H1 (cell line): ENCODE measurements around the gene DEDD2. TPM values are rescaled to one million over a fixed set of nuclear protein-coding genes. Genes with fewer than 3 reads are reported as not detected.

ENCODE experiments used
- CTCF ChIA-PET: fragments of 300-600 bp; sonication (Branson Sonifier 250); formaldehyde crosslinking; loops from one replicate; lab custom pipeline; 2021; ENCODE audit not compliant: partially characterized antibody; lab: Charles Lee
- POLR2A ChIA-PET: fragments of 300-600 bp; sonication (Branson Sonifier 250); formaldehyde crosslinking; loops from one replicate; lab custom pipeline; 2021; ENCODE audit warnings: inconsistent platforms; ENCODE audit not compliant: partially characterized antibody; lab: Charles Lee
- DNase-seq, 2 experiments: peaks; one replicate each; pipeline versions ENCODE4 v3.0.0 to v3.0.0-alpha.2; 2010 to 2022; ENCODE audit warnings: low spot score in 2 of 2, low read depth in 1 of 2, mixed read lengths in 1 of 2
- FAIRE-seq: peaks from 2 replicates; lab custom pipeline; 2011; peaks lifted over from hg19 to GRCh38; lab: Jason Lieb, UNC
- H2AFZ ChIP-seq: 2 replicates; pipeline ENCODE4 v1.8.1; 2012; ENCODE audit warnings: low read length, inconsistent platforms
- H2AK5ac ChIP-seq: 2 replicates; pipeline ENCODE4 v1.6.1; 2013; ENCODE audit warnings: low read depth, low read length
- H2BK120ac ChIP-seq: replicated peaks from 2 replicates; pipeline ENCODE3; 2013; ENCODE audit warnings: low read depth, low read length, inconsistent platforms
- H2BK12ac ChIP-seq: 2 replicates; pipeline ENCODE4 v1.6.1; 2013; ENCODE audit warnings: low read depth, low read length
- H2BK15ac ChIP-seq: 2 replicates; pipeline ENCODE4 v1.6.1; 2013; ENCODE audit warnings: low read length
- H2BK20ac ChIP-seq: 2 replicates; pipeline ENCODE4 v1.6.1; 2013; ENCODE audit warnings: low read length
- H2BK5ac ChIP-seq: 2 replicates; pipeline ENCODE4 v1.6.1; 2013; ENCODE audit warnings: low read depth, low read length
- H3K14ac ChIP-seq: 2 replicates; pipeline ENCODE4 v1.6.1; 2013; ENCODE audit warnings: inconsistent platforms; ENCODE audit not compliant: insufficient read length
- H3K18ac ChIP-seq: 2 replicates; pipeline ENCODE4 v1.6.1; 2013; ENCODE audit warnings: low read length; ENCODE audit errors: extremely low read depth
- H3K23ac ChIP-seq: 2 replicates; pipeline ENCODE4 v1.6.1; 2013; ENCODE audit warnings: inconsistent platforms; ENCODE audit not compliant: insufficient read length
- H3K23me2 ChIP-seq: 2 replicates; pipeline ENCODE4 v1.6.1; 2013; ENCODE audit warnings: low read depth, low read length
- H3K27ac ChIP-seq: 2 replicates; pipeline ENCODE4 v1.6.1; 2011; ENCODE audit warnings: low read depth, low read length, inconsistent platforms
- H3K27me3 ChIP-seq, 4 experiments: replicated peaks in 1 of 4; 1 replicate in 1 of 4; 2 replicates in 3 of 4; pipeline versions ENCODE4 v1.6.1 to v1.8.1; 2011 to 2013; ENCODE audit warnings: low read length in 3 of 4, mild to moderate bottlenecking in 3 of 4, inconsistent platforms in 2 of 4, mixed read lengths in 2 of 4, moderate library complexity in 1 of 4; ENCODE audit not compliant: control insufficient read depth in 3 of 4, insufficient read depth in 3 of 4; ENCODE audit errors: extremely low read depth in 1 of 4
- H3K36me3 ChIP-seq, 4 experiments: 2 replicates each; pipeline versions ENCODE4 v1.6.1 to v1.8.1; 2011 to 2013; ENCODE audit warnings: mild to moderate bottlenecking in 4 of 4, low read length in 3 of 4, moderate library complexity in 2 of 4, control low read depth in 1 of 4, inconsistent platforms in 1 of 4; ENCODE audit not compliant: insufficient read depth in 4 of 4, control insufficient read depth in 2 of 4
- H3K4ac ChIP-seq: replicated peaks from 2 replicates; pipeline ENCODE3; 2013; ENCODE audit warnings: low read length, low read depth, mixed read lengths, inconsistent platforms; ENCODE audit not compliant: insufficient read length
- H3K4me1 ChIP-seq, 4 experiments: replicated peaks in 1 of 4; 1 replicate in 1 of 4; 2 replicates in 3 of 4; pipeline versions ENCODE4 v1.6.1 to v1.8.1; 2011 to 2013; ENCODE audit warnings: low read length in 3 of 4, inconsistent platforms in 2 of 4, mixed read lengths in 1 of 4; ENCODE audit not compliant: insufficient read depth in 4 of 4, control insufficient read depth in 3 of 4
- H3K4me2 ChIP-seq, 2 experiments: 2 replicates each; pipeline versions ENCODE4 v1.6.1 to v1.8.1; 2011 to 2013; ENCODE audit warnings: low read depth in 2 of 2, low read length in 2 of 2, control low read depth in 1 of 2, inconsistent platforms in 1 of 2, mild to moderate bottlenecking in 1 of 2; ENCODE audit not compliant: insufficient read depth in 1 of 2
- H3K4me3 ChIP-seq, 4 experiments: fragments of 200-600, 300-600 bp in 1 of 4; sonication (generic), shearing (Covaris generic), sonication (Bioruptor Twin) in 1 of 4; 2 replicates each; pipeline versions ENCODE4 v1.5.1 to v1.8.1; 2011 to 2016; ENCODE audit warnings: low read length in 4 of 4, low read depth in 3 of 4, control low read depth in 2 of 4, inconsistent platforms in 2 of 4, mild to moderate bottlenecking in 2 of 4, mixed read lengths in 1 of 4, moderate library complexity in 1 of 4; ENCODE audit not compliant: insufficient read depth in 2 of 4; ENCODE audit errors: extremely low read depth in 1 of 4
- H3K56ac ChIP-seq: replicated peaks from 2 replicates; pipeline ENCODE3; 2013; ENCODE audit warnings: low read depth, mild to moderate bottlenecking, mixed read lengths, low read length, inconsistent platforms; ENCODE audit not compliant: insufficient read length
- H3K79me1 ChIP-seq: 2 replicates; pipeline ENCODE4 v1.6.1; 2013; ENCODE audit warnings: low read depth, low read length, control low read depth
- H3K79me2 ChIP-seq, 2 experiments: 2 replicates each; pipeline versions ENCODE4 v1.6.1 to v1.8.1; 2012 to 2013; ENCODE audit warnings: low read length in 2 of 2, mild to moderate bottlenecking in 2 of 2, inconsistent platforms in 1 of 2; ENCODE audit not compliant: insufficient read depth in 2 of 2, control insufficient read depth in 1 of 2
- H3K9ac ChIP-seq, 4 experiments: replicated peaks in 1 of 4; 1 replicate in 1 of 4; 2 replicates in 3 of 4; pipeline versions ENCODE4 v1.6.1 to v1.8.1; 2011 to 2013; ENCODE audit warnings: low read depth in 3 of 4, low read length in 3 of 4, control low read depth in 2 of 4, mild to moderate bottlenecking in 2 of 4, moderate library complexity in 2 of 4, inconsistent platforms in 1 of 4; ENCODE audit errors: extremely low read depth in 1 of 4
- H3K9me3 ChIP-seq, 2 experiments: 2 replicates each; pipeline versions ENCODE4 v1.6.1 to v1.8.1; 2012 to 2013; ENCODE audit warnings: mild to moderate bottlenecking in 2 of 2, moderate library complexity in 2 of 2, control low read depth in 1 of 2, inconsistent platforms in 1 of 2, low read depth in 1 of 2, low read length in 1 of 2, mixed read lengths in 1 of 2; ENCODE audit not compliant: insufficient read depth in 2 of 2
- H4K20me1 ChIP-seq, 2 experiments: replicated peaks in 1 of 2; 2 replicates each; pipeline versions ENCODE3 to v1.8.1; 2011 to 2013; ENCODE audit warnings: inconsistent platforms in 2 of 2, low read length in 2 of 2, mild to moderate bottlenecking in 1 of 2; ENCODE audit not compliant: insufficient read depth in 2 of 2, control insufficient read depth in 1 of 2
- H4K5ac ChIP-seq: 2 replicates; pipeline ENCODE4 v1.6.1; 2013; ENCODE audit warnings: low read length, low read depth, mixed read lengths, inconsistent platforms; ENCODE audit not compliant: insufficient read length
- H4K8ac ChIP-seq: 2 replicates; pipeline ENCODE4 v1.8.0; 2013; ENCODE audit warnings: mild to moderate bottlenecking, moderate library complexity, low read length, inconsistent platforms; ENCODE audit not compliant: insufficient read depth; ENCODE audit errors: extremely low read depth
- H4K91ac ChIP-seq: replicated peaks from 2 replicates; pipeline ENCODE3; 2013; ENCODE audit warnings: low read length, mixed read lengths, inconsistent platforms; ENCODE audit not compliant: insufficient read length
- BRCA1 ChIP-seq: IDR thresholded peaks from 2 replicates; pipeline ENCODE4 v1.6.1; 2012; ENCODE audit warnings: low read depth, low read length, improper control_type of control experiment
- CEBPB ChIP-seq: IDR thresholded peaks from 2 replicates; pipeline ENCODE4 v1.6.1; 2012; ENCODE audit warnings: low read depth, low read length
- HDAC2 ChIP-seq, 2 experiments: fragments of 300-600 bp in 1 of 2; sonication (generic) in 1 of 2; IDR thresholded peaks; 2 replicates each; pipeline ENCODE4 v1.6.1; 2011 to 2012; ENCODE audit warnings: low read depth in 2 of 2, low read length in 2 of 2, mild to moderate bottlenecking in 2 of 2, moderate library complexity in 2 of 2, borderline replicate concordance in 1 of 2, inconsistent platforms in 1 of 2
- JUN ChIP-seq: IDR thresholded peaks from 2 replicates; pipeline ENCODE4 v1.6.1; 2011; ENCODE audit warnings: low read depth, mild to moderate bottlenecking, improper control_type of control experiment, low read length
- KDM5A ChIP-seq: fragments of 200-600 bp; IDR thresholded peaks from 2 replicates; pipeline ENCODE4 v1.7.1; 2012; ENCODE audit warnings: mild to moderate bottlenecking, low read length, inconsistent platforms, mixed read lengths
- MAFK ChIP-seq: IDR thresholded peaks from 2 replicates; pipeline ENCODE4 v1.6.1; 2012; ENCODE audit warnings: low read depth, mild to moderate bottlenecking, improper control_type of control experiment, low read length
- NANOG ChIP-seq: IDR thresholded peaks from 2 replicates; pipeline ENCODE4 v1.6.1; 2011; ENCODE audit warnings: low read length, low read depth, mild to moderate bottlenecking, inconsistent platforms; ENCODE audit not compliant: insufficient read depth, poor library complexity, severe bottlenecking
- PHF8 ChIP-seq: fragments of 200-600 bp; sonication (generic); conservative IDR thresholded peaks from 2 replicates; pipeline ENCODE4 v1.7.1; 2012; ENCODE audit warnings: low read depth, mild to moderate bottlenecking, inconsistent platforms, low read length, moderate library complexity
- POLR2A ChIP-seq, 2 experiments: IDR thresholded peaks; 1 replicate in 1 of 2; 2 replicates in 1 of 2; pipeline ENCODE4 v1.6.1; 2011; ENCODE audit warnings: low read depth in 2 of 2, low read length in 2 of 2, mild to moderate bottlenecking in 2 of 2; ENCODE audit errors: control extremely low read depth in 1 of 2
- RAD21 ChIP-seq, 2 experiments: IDR thresholded peaks in 1 of 2; conservative IDR thresholded peaks in 1 of 2; 2 replicates each; pipeline ENCODE4 v1.6.1; 2011; ENCODE audit warnings: low read depth in 2 of 2, low read length in 2 of 2, improper control_type of control experiment in 1 of 2, inconsistent platforms in 1 of 2, mild to moderate bottlenecking in 1 of 2, moderate library complexity in 1 of 2
- RBBP5 ChIP-seq: IDR thresholded peaks from 2 replicates; pipeline ENCODE4 v1.7.1; 2012; ENCODE audit warnings: low read depth, mild to moderate bottlenecking, inconsistent platforms, low read length, moderate library complexity, borderline replicate concordance
- RXRA ChIP-seq: IDR thresholded peaks from 2 replicates; pipeline ENCODE4 v1.6.1; 2011; ENCODE audit warnings: low read depth, mild to moderate bottlenecking, low read length, moderate library complexity; ENCODE audit not compliant: insufficient read depth
- SIRT6 ChIP-seq: IDR thresholded peaks from one replicate; pipeline ENCODE4 v1.7.1; 2012; ENCODE audit warnings: low read length, inconsistent platforms
- SIX5 ChIP-seq: IDR thresholded peaks from 2 replicates; pipeline ENCODE4 v1.6.1; 2011; ENCODE audit warnings: mild to moderate bottlenecking, low read depth, low read length
- TBP ChIP-seq: IDR thresholded peaks from 2 replicates; pipeline ENCODE4 v1.6.1; 2011; ENCODE audit warnings: low read depth, low read length, improper control_type of control experiment
- WGBS, 2 experiments: shearing (Covaris generic) in 1 of 2; methylation state at CpG; one replicate each; pipeline versions ENCODE4 v1.1.6 to v1.1.7; 2013 to 2015; ENCODE audit warnings: low lambda C conversion rate in 2 of 2, mixed read lengths in 2 of 2, inconsistent platforms in 1 of 2, low coverage in 1 of 2, missing lambda C conversion rate in 1 of 2; ENCODE audit not compliant: insufficient replicate concordance in 2 of 2, insufficient coverage in 1 of 2, insufficient read length in 1 of 2; ENCODE audit errors: extremely low coverage in 1 of 2, missing lambda C conversion rate in 1 of 2; 5-methylcytosine and 5-hydroxymethylcytosine counted together
- polyA plus RNA-seq, 7 experiments: library from polyadenylated mRNA; depleted of rRNA in 3 of 7; stranded (reverse) in 5 of 7; unstranded in 2 of 7; fragments of >200 nt in 5 of 7; fragments of 200-250 nt in 2 of 7; gene quantifications; 1 replicate in 5 of 7; 2 replicates in 1 of 7; 4 replicates in 1 of 7; pipeline versions ENCODE4 v1.2.1 to v1.2.3, GENCODE V29; 2011 to 2013; ENCODE audit warnings: missing spikeins in 2 of 7, mixed read lengths in 2 of 7
- total RNA-seq: library from RNA; stranded (reverse); fragmentation: NEBNext Ultra II Directional; extraction: Animal tissue kit (Norgen Biotek cat#: 25700); gene quantifications from 2 replicates; pipeline ENCODE4 v1.2.1, GENCODE V29; 2021

DEDD2 gene
- total and polyA plus RNA-seq, 2 of the 8 experiments (the other 6 are each of a cell fraction or from before 2014, with no cell fraction given): 37.8 to 65.0 TPM

DNA sequence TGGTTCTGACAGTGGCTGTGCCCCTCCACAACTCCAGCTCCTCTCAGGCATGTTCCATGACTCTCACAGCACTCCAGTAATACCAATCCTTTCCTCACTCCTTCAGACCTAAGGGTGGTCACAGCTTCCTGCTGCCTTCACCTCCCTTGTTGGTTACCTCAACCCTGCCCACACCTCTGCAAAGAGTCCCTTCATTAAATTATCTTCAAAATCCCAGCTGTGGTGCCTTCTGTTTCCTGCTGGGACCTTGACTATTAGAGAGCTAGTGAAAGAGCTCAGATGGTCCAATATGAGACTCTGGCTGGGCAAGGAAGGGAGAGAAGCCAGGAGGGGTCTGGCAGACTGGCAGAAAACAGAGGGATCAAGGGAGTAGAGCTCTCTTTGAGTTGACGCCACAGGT lies 26.1 kb downstream of the DEDD2 start:
- DNase-seq (no peak), FAIRE-seq (no peak)
- Histone ChIP-seq H3K23ac (no peak overlapping the region), H3K36me3 (no peaks in the 10 kb centered on the region), H3K4ac (no peak overlapping the region), H4K8ac (no peak overlapping the region), H3K56ac (no peak overlapping the region), H3K18ac (no peak overlapping the region), H3K9ac (no peak overlapping the region), H2BK20ac (no peak overlapping the region), H2BK5ac (no peak overlapping the region), H4K20me1 (no peaks in the 10 kb centered on the region), H3K4me2 (no peak overlapping the region), H3K23me2 (no peaks in the 10 kb centered on the region), H2AK5ac (no peak overlapping the region), H4K91ac (no peak overlapping the region), H4K5ac (no peak overlapping the region), H3K79me1 (no peaks in the 10 kb centered on the region), H3K14ac (no peak overlapping the region), H2BK120ac (no peak overlapping the region), H2BK12ac (no peak overlapping the region), H2AFZ (no peak overlapping the region), H3K4me1 (peaks cover 0 to 2% (median under 1%) of the 10 kb centered on the region in 4 experiments; a peak in 2 of 7 replicates), H3K27ac (no peak overlapping the region), H3K9me3 (peaks cover 2 to 6% of the 10 kb centered on the region in 2 experiments; a peak in 1 of 4 replicates), H3K4me3 (no peak overlapping the region), H3K79me2 (no peaks in the 10 kb centered on the region), H2BK15ac (no peak overlapping the region; the same call in 1 of the 2 replicates), H3K27me3 (peaks cover 0 to 3% (median 0%) of the 10 kb centered on the region in 4 experiments; a peak in 2 of 7 replicates)
- ChIA-PET POLR2A (no interaction called here), CTCF (interaction anchor here (0.6 to 2.2 kb wide), 8 partner anchors 9 to 131 kb away, joined by 3 to 5 read pairs (median 4); no protein-coding TSS in a partner anchor)
- WGBS, 2 experiments: 91% methylated on average over 1 of the region's 1 CpG; no CpG with 5 or more reads in 1 of the 2 experiments
- no peak for TF ChIP-seq RAD21 (IDR thresholded peaks at IDR 0.05 in 1 of 2, conservative IDR thresholded peaks at IDR 0.05 in 1 of 2; ENCODE audit: low read depth in 2 of 2, low read length in 2 of 2)
- TF ChIP-seq POLR2A (IDR thresholded peaks at IDR 0.05; ENCODE audit: control extremely low read depth in 1 of 2, low read depth in 2 of 2, low read length in 2 of 2): no peak
- TF ChIP-seq SIRT6: no peak
- no peak for TF ChIP-seq CEBPB
- no peak for TF ChIP-seq BRCA1
- TF ChIP-seq HDAC2 (IDR thresholded peaks at IDR 0.05; ENCODE audit: borderline replicate concordance in 1 of 2, low read depth in 2 of 2, low read length in 2 of 2): no peak
- TF ChIP-seq PHF8: no peak
- TF ChIP-seq MAFK: no peak
- TF ChIP-seq SIX5: no peak
- TF ChIP-seq NANOG: no peak
- no peak for TF ChIP-seq TBP
- no peak for TF ChIP-seq RBBP5
- TF ChIP-seq JUN: no peak
- TF ChIP-seq KDM5A: no peak
- TF ChIP-seq RXRA: no peak
